Measurements from ENCODE around the gene NUP62.

Gene NUP62

GRCh38 chr19:49884109-49884508 is 45.2 kb downstream of the NUP62 start:
- Histone ChIP-seq H3K27ac (ENCODE audit: low read length) (no peak overlapping the region), H4K20me1 (ENCODE audit: insufficient read depth, low read length) (no peaks in the 10 kb centered on the region; the same call in 1 of the 2 replicates), H2AFZ (ENCODE audit: low read depth, low read length) (no peak overlapping the region), H3K9ac (ENCODE audit: low read depth, low read length) (no peak overlapping the region), H3K79me2 (ENCODE audit: insufficient read depth, low read length) (peaks cover 2% of the 10 kb centered on the region), H3K9me3 (ENCODE audit: insufficient read depth, low read length, severe bottlenecking) (no peaks in the 10 kb centered on the region), H3K36me3 (ENCODE audit: insufficient read depth, low read length) (peaks cover 58% of the 10 kb centered on the region), H3K27me3 (ENCODE audit: insufficient read depth, low read length, poor library complexity) (no peaks in the 10 kb centered on the region), H3K4me1 (ENCODE audit: insufficient read depth, low read length) (peaks cover 5% of the 10 kb centered on the region), H3K4me3 (ENCODE audit: low read depth in 1 of 2, low read length in 2 of 2) (no peak overlapping the region), H3K4me2 (ENCODE audit: insufficient read depth, low read length) (no peak overlapping the region)
- no peak for ATAC-seq (ENCODE audit: insufficient read depth, low read depth)
- no peak for DNase-seq
- TF ChIP-seq EZH2 (IDR thresholded peaks at IDR 0.05; ENCODE audit: borderline replicate concordance, low read depth, low read length, severe bottlenecking): no peak
- no peak for TF ChIP-seq CTCF (IDR thresholded peaks at IDR 0.05; ENCODE audit: borderline replicate concordance, extremely low read depth, low read length, poor library complexity, severe bottlenecking)

GRCh38 chr19:49883094-49883493 is 46.2 kb downstream of the NUP62 start:
- peaks cover 15% of the 10 kb centered on the region for H3K4me1 ChIP-seq (ENCODE audit: insufficient read depth, low read length)
- H2AFZ ChIP-seq (ENCODE audit: low read depth, low read length): no peak overlapping the region
- TF ChIP-seq EZH2 (IDR thresholded peaks at IDR 0.05; ENCODE audit: borderline replicate concordance, low read depth, low read length, severe bottlenecking): no peak
- TF ChIP-seq CTCF (IDR thresholded peaks at IDR 0.05; ENCODE audit: borderline replicate concordance, extremely low read depth, low read length, poor library complexity, severe bottlenecking): no peak
- no peak overlapping the region for H3K4me2 ChIP-seq (ENCODE audit: insufficient read depth, low read length)
- no peak overlapping the region for H3K9ac ChIP-seq (ENCODE audit: low read depth, low read length)
- no peaks in the 10 kb centered on the region for H3K9me3 ChIP-seq (ENCODE audit: insufficient read depth, low read length, severe bottlenecking)
- H3K27me3 ChIP-seq (ENCODE audit: insufficient read depth, low read length, poor library complexity): no peaks in the 10 kb centered on the region
- no peaks in the 10 kb centered on the region; the same call in 1 of the 2 replicates for H4K20me1 ChIP-seq (ENCODE audit: insufficient read depth, low read length)
- no peak overlapping the region for H3K27ac ChIP-seq (ENCODE audit: low read length)
- H3K79me2 ChIP-seq (ENCODE audit: insufficient read depth, low read length): peaks cover 12% of the 10 kb centered on the region
- DNase-seq (no peak), ATAC-seq (ENCODE audit: insufficient read depth, low read depth) (no peak)
- H3K36me3 ChIP-seq (ENCODE audit: insufficient read depth, low read length): peaks cover 63% of the 10 kb centered on the region
- no peak overlapping the region for H3K4me3 ChIP-seq (ENCODE audit: low read depth in 1 of 2, low read length in 2 of 2)

DNA sequence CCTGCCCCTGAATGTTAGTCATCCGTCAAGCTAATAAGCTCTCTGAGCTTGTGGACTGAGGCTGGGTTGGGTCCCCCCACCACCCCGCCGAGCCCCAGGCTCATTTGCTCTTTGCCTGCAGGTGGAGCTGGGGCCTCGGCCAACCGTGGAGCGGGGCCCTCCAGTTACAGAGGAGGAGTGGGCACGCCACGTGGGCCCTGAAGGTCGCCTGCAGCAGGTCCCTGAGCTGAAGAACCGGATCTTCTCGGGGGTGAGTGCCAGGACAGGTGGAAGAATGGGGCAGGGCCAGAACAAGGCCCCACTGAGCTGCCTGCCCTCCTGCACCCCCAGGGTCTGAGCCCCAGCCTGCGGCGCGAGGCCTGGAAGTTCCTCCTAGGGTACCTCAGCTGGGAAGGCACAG is 46.7 kb downstream of the NUP62 start:
- H3K4me2 ChIP-seq (ENCODE audit: insufficient read depth, low read length): no peak overlapping the region
- ATAC-seq (ENCODE audit: insufficient read depth, low read depth): no peak

More for the DNA sequence above, 46.7 kb downstream of the NUP62 start:
- TF ChIP-seq CTCF (IDR thresholded peaks at IDR 0.05; ENCODE audit: borderline replicate concordance, extremely low read depth, low read length, poor library complexity, severe bottlenecking) (no peak), EZH2 (IDR thresholded peaks at IDR 0.05; ENCODE audit: borderline replicate concordance, low read depth, low read length, severe bottlenecking) (no peak)
- H3K9me3 ChIP-seq (ENCODE audit: insufficient read depth, low read length, severe bottlenecking): no peaks in the 10 kb centered on the region
- H3K79me2 ChIP-seq (ENCODE audit: insufficient read depth, low read length): peaks cover 13% of the 10 kb centered on the region
- peaks cover 63% of the 10 kb centered on the region for H3K36me3 ChIP-seq (ENCODE audit: insufficient read depth, low read length)
- no peak for DNase-seq
- no peak overlapping the region for H3K4me3 ChIP-seq (ENCODE audit: low read depth in 1 of 2, low read length in 2 of 2)
- no peak overlapping the region for H3K27ac ChIP-seq (ENCODE audit: low read length)
- H4K20me1 ChIP-seq (ENCODE audit: insufficient read depth, low read length): no peaks in the 10 kb centered on the region; the same call in 1 of the 2 replicates
- peaks cover 18% of the 10 kb centered on the region for H3K4me1 ChIP-seq (ENCODE audit: insufficient read depth, low read length)
- no peaks in the 10 kb centered on the region for H3K27me3 ChIP-seq (ENCODE audit: insufficient read depth, low read length, poor library complexity)
- H2AFZ ChIP-seq (ENCODE audit: low read depth, low read length): no peak overlapping the region
- H3K9ac ChIP-seq (ENCODE audit: low read depth, low read length): no peak overlapping the region
